SK-N-MC (cell line): ENCODE measurements around the gene CHGA.

Source experiments
- DNase-seq: peaks from one replicate; pipeline ENCODE4 v3.0.0-alpha.2; 2011; ENCODE audit warnings: low read depth, low spot score
- H3K27ac ChIP-seq: fragments of 200-600 bp; sonication (generic); 2 replicates; pipeline ENCODE4 v1.5.1; 2016; ENCODE audit warnings: mixed run types
- H3K36me3 ChIP-seq: fragments of 200-600 bp; sonication (generic); 2 replicates; pipeline ENCODE4 v1.6.1; 2017; ENCODE audit warnings: antibody characterized with exemption, low read length, mixed read lengths; ENCODE audit not compliant: insufficient read depth
- H3K4me3 ChIP-seq: fragments of 200-600 bp; sonication (generic); 2 replicates; pipeline ENCODE4 v1.5.1; 2016
- H3K9ac ChIP-seq: fragments of 200-600 bp; sonication (generic); 2 replicates; pipeline ENCODE4 v1.8.0; 2017; ENCODE audit warnings: mixed run types, mixed read lengths; ENCODE audit not compliant: insufficient read length
- H3K9me3 ChIP-seq: fragments of 200-600 bp; sonication (generic); 2 replicates; pipeline ENCODE4 v1.6.1; 2017; ENCODE audit warnings: low read depth, mild to moderate bottlenecking, antibody characterized with exemption, low read length, moderate library complexity, mixed read lengths
- EZH2 ChIP-seq: fragments of 200-600 bp; sonication (generic); IDR thresholded peaks from one replicate; pipeline ENCODE4 v1.6.1; 2017; ENCODE audit warnings: antibody characterized with exemption
- FOXP2 ChIP-seq: optimal IDR thresholded peaks from 2 replicates; pipeline ENCODE3; 2011; ENCODE audit warnings: mild to moderate bottlenecking, moderate library complexity; ENCODE audit not compliant: insufficient read depth; ENCODE audit errors: extremely low read length, control extremely low read depth
- POLR2AphosphoS5 ChIP-seq: IDR thresholded peaks from 2 replicates; pipeline ENCODE4 v1.6.1; 2012; ENCODE audit warnings: mild to moderate bottlenecking, low read depth, low read length, borderline replicate concordance

CHGA gene

GRCh38 chr14:92932448-92933395, 9.8 kb downstream of the CHGA start:
- no peaks in the 10 kb centered on the region for H3K9me3 ChIP-seq
- H3K9ac ChIP-seq: no peak overlapping the region
- no peak for DNase-seq
- H3K36me3 ChIP-seq: no peaks in the 10 kb centered on the region
- TF ChIP-seq FOXP2: no peak
- TF ChIP-seq EZH2: no peak
- no peak for TF ChIP-seq POLR2AphosphoS5
- H3K4me3 ChIP-seq: no peak overlapping the region
- no peak overlapping the region for H3K27ac ChIP-seq

GRCh38 chr14:92933481-92933880, 10.5 kb downstream of the CHGA start:
- no peak overlapping the region for H3K9ac ChIP-seq
- no peaks in the 10 kb centered on the region for H3K36me3 ChIP-seq
- no peak overlapping the region for H3K27ac ChIP-seq
- no peak for TF ChIP-seq FOXP2
- TF ChIP-seq POLR2AphosphoS5: no peak
- TF ChIP-seq EZH2: no peak
- DNase-seq: no peak
- H3K9me3 ChIP-seq: no peaks in the 10 kb centered on the region
- H3K4me3 ChIP-seq: no peak overlapping the region

GRCh38 chr14:92934196-92935085, 11.5 kb downstream of the CHGA start:
- TF ChIP-seq POLR2AphosphoS5 (no peak), EZH2 (no peak), FOXP2 (no peak)
- Histone ChIP-seq H3K36me3 (no peaks in the 10 kb centered on the region), H3K9me3 (no peaks in the 10 kb centered on the region), H3K9ac (no peak overlapping the region), H3K4me3 (no peak overlapping the region), H3K27ac (no peak overlapping the region)
- no peak for DNase-seq

- TF ChIP-seq POLR2AphosphoS5 (no peak), EZH2 (no peak), FOXP2 (no peak)
- Histone ChIP-seq H3K9me3 (no peaks in the 10 kb centered on the region), H3K36me3 (no peaks in the 10 kb centered on the region), H3K4me3 (no peak overlapping the region), H3K27ac (no peak overlapping the region), H3K9ac (no peak overlapping the region)
- DNase-seq: no peak
Measured at GRCh38 chr14:92935446-92935845, 12.5 kb downstream of the CHGA start.

GRCh38 chr14:92936085-92936484, 13.1 kb downstream of the CHGA start:
- no peaks in the 10 kb centered on the region for H3K36me3 ChIP-seq
- no peak overlapping the region for H3K27ac ChIP-seq
- H3K9ac ChIP-seq: no peak overlapping the region
- no peak for DNase-seq
- H3K4me3 ChIP-seq: no peak overlapping the region
- H3K9me3 ChIP-seq: no peaks in the 10 kb centered on the region
- TF ChIP-seq FOXP2 (no peak), POLR2AphosphoS5 (no peak), EZH2 (no peak)

- Histone ChIP-seq H3K9me3 (no peaks in the 10 kb centered on the region), H3K9ac (no peak overlapping the region), H3K27ac (no peak overlapping the region), H3K36me3 (no peaks in the 10 kb centered on the region; the same call in 1 of the 2 replicates), H3K4me3 (no peak overlapping the region)
- no peak for DNase-seq
- no peak for TF ChIP-seq FOXP2
- TF ChIP-seq POLR2AphosphoS5: no peak
- no peak for TF ChIP-seq EZH2
Measured at GRCh38 chr14:92937051-92937937, 14.3 kb downstream of the CHGA start.

- H3K36me3 ChIP-seq: no peaks in the 10 kb centered on the region; the same call in 1 of the 2 replicates
Measured at GRCh38 chr14:92938235-92938875, 15.4 kb downstream of the CHGA start.

More at GRCh38 chr14:92938235-92938875, 15.4 kb downstream of the CHGA start:
- H3K9ac ChIP-seq: no peak overlapping the region
- TF ChIP-seq FOXP2 (no peak), EZH2 (no peak), POLR2AphosphoS5 (no peak)
- no peak overlapping the region for H3K27ac ChIP-seq
- no peak overlapping the region for H3K4me3 ChIP-seq
- no peak for DNase-seq
- no peaks in the 10 kb centered on the region for H3K9me3 ChIP-seq
